Parathyroid adenoma (tissue), 2 donors: Measurements from ENCODE around the gene FAM169A.

Experiments used
- H2AFZ ChIP-seq: fragments of 300-600 bp; sonication (generic); one replicate; pipeline ENCODE4 v1.7.0; 2017; ENCODE audit warnings: antibody characterized with exemption, mild to moderate bottlenecking
- H3K27ac ChIP-seq: fragments of 300-600 bp; sonication (generic); one replicate; pipeline ENCODE4 v1.7.0; 2017
- H3K27me3 ChIP-seq: fragments of 300-600 bp; sonication (generic); one replicate; pipeline ENCODE4 v1.7.0; 2017; ENCODE audit warnings: low read length; ENCODE audit not compliant: control insufficient read depth, insufficient read depth
- H3K36me3 ChIP-seq: fragments of 300-600 bp; sonication (generic); one replicate; pipeline ENCODE4 v1.7.0; 2017; ENCODE audit warnings: low read length; ENCODE audit not compliant: control insufficient read depth, insufficient read depth
- H3K4me1 ChIP-seq: fragments of 300-600 bp; sonication (generic); one replicate; pipeline ENCODE4 v1.7.0; 2017; ENCODE audit warnings: control low read depth
- H3K4me2 ChIP-seq: fragments of 300-600 bp; sonication (generic); one replicate; pipeline ENCODE4 v1.7.0; 2017; ENCODE audit warnings: low read length
- H3K4me3 ChIP-seq: fragments of 300-600 bp; sonication (generic); one replicate; pipeline ENCODE4 v1.7.0; 2017; ENCODE audit warnings: low read depth, low read length
- H3K79me2 ChIP-seq: fragments of 300-600 bp; sonication (generic); one replicate; pipeline ENCODE4 v1.7.0; 2017; ENCODE audit warnings: control low read depth
- H3K9ac ChIP-seq: fragments of 300-600 bp; sonication (generic); one replicate; pipeline ENCODE4 v1.7.0; 2017; ENCODE audit warnings: mild to moderate bottlenecking
- H3K9me3 ChIP-seq: fragments of 300-600 bp; sonication (generic); one replicate; pipeline ENCODE4 v1.7.0; 2017; ENCODE audit warnings: low read length; ENCODE audit not compliant: control insufficient read depth
- TF ChIP-seq, protein P1 (sequence below): fragments of 300-600 bp; sonication (generic); IDR thresholded peaks from one replicate; pipeline ENCODE4 v1.7.0; 2017; ENCODE audit warnings: antibody characterized with exemption, mild to moderate bottlenecking
- donor health status: primary hyperparathyroidism.

Gene FAM169A

GRCh38 chr5:74778609-74779008, 87.6 kb downstream of the FAM169A start:
- no peaks in the 10 kb centered on the region for H3K9me3 ChIP-seq
- H3K4me2 ChIP-seq = no peak overlapping the region
- H3K79me2 ChIP-seq = no peaks in the 10 kb centered on the region
- no peak overlapping the region for H3K4me3 ChIP-seq
- H3K9ac ChIP-seq = no peak overlapping the region
- no peaks in the 10 kb centered on the region for H3K4me1 ChIP-seq
- no peak overlapping the region for H3K27ac ChIP-seq
- no peaks in the 10 kb centered on the region for H3K36me3 ChIP-seq
- H3K27me3 ChIP-seq = no peaks in the 10 kb centered on the region
- TF ChIP-seq, protein P1, sequence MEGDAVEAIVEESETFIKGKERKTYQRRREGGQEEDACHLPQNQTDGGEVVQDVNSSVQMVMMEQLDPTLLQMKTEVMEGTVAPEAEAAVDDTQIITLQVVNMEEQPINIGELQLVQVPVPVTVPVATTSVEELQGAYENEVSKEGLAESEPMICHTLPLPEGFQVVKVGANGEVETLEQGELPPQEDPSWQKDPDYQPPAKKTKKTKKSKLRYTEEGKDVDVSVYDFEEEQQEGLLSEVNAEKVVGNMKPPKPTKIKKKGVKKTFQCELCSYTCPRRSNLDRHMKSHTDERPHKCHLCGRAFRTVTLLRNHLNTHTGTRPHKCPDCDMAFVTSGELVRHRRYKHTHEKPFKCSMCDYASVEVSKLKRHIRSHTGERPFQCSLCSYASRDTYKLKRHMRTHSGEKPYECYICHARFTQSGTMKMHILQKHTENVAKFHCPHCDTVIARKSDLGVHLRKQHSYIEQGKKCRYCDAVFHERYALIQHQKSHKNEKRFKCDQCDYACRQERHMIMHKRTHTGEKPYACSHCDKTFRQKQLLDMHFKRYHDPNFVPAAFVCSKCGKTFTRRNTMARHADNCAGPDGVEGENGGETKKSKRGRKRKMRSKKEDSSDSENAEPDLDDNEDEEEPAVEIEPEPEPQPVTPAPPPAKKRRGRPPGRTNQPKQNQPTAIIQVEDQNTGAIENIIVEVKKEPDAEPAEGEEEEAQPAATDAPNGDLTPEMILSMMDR = no peak
- no peak overlapping the region for H2AFZ ChIP-seq

DNA sequence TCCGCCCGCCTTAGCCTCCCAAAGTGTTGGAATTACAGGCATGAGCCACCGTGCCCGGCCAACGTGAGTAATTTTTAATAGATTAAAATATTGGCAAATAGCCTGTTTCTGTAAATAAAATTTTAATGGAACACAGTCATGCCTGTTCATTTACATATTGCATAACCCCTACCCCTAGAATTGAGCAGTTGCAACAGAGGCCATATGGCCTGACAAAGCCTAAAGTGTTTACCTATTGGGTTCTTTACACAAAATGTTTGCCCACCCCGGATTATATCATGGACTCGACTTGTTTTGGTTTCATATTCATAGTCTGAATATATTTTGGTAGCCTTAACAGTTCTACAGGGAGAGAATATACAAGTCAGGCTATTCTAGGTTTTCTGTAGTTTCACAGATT, 93.8 kb downstream of the FAM169A start:
- TF ChIP-seq, protein P1 = no peak
- peaks cover 7% of the 10 kb centered on the region for H3K4me1 ChIP-seq
- H3K79me2 ChIP-seq = peaks cover 4% of the 10 kb centered on the region
- no peak overlapping the region for H3K4me3 ChIP-seq
- no peak overlapping the region for H3K27ac ChIP-seq
- H3K27me3 ChIP-seq = no peaks in the 10 kb centered on the region
- no peaks in the 10 kb centered on the region for H3K9me3 ChIP-seq
- no peak overlapping the region for H2AFZ ChIP-seq
- no peak overlapping the region for H3K9ac ChIP-seq
- H3K36me3 ChIP-seq = no peaks in the 10 kb centered on the region
- H3K4me2 ChIP-seq = no peak overlapping the region

DNA sequence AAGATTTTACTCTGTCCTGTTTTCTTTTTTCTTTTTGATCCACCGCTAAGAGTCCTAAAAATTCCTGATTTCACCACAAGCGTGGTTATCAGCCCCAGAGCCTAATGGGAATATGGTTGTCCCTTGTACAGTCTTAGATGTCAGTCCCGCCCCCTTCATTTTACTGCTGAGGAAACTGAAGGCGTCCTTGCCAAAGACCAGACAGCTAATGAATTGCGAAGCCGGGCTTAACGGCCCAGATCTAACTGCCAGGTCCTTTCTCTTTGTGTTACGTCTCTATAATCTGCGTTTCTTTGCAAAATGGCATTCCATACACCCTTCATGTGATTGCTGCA, 98.6 kb downstream of the FAM169A start:
- H3K4me3 ChIP-seq = peak overlapping the region; percentile 95
- peak overlapping the region; percentile 98 for H2AFZ ChIP-seq
- H3K27me3 ChIP-seq = no peaks in the 10 kb centered on the region
- peak overlapping the region; percentile 71 for H3K27ac ChIP-seq
- H3K4me1 ChIP-seq = peaks cover 16% of the 10 kb centered on the region
- no peaks in the 10 kb centered on the region for H3K36me3 ChIP-seq
- H3K79me2 ChIP-seq = peaks cover 18% of the 10 kb centered on the region
- no peaks in the 10 kb centered on the region for H3K9me3 ChIP-seq
- peak overlapping the region; percentile 82 for H3K9ac ChIP-seq
- H3K4me2 ChIP-seq = peak overlapping the region; percentile 70
- TF ChIP-seq, protein P1 = no peak

- peaks cover 16% of the 10 kb centered on the region for H3K4me1 ChIP-seq
- TF ChIP-seq, protein P1 = no peak
- no peaks in the 10 kb centered on the region for H3K9me3 ChIP-seq
- no peaks in the 10 kb centered on the region for H3K27me3 ChIP-seq
- peak within 1 kb of the TSS; percentile 95 for H3K4me3 ChIP-seq
- peak within 1 kb of the TSS; percentile 84 for H3K4me2 ChIP-seq
- no peaks in the 10 kb centered on the region for H3K36me3 ChIP-seq
- H3K79me2 ChIP-seq = peaks cover 18% of the 10 kb centered on the region
- peak within 1 kb of the TSS; percentile 71 for H3K27ac ChIP-seq
- H3K9ac ChIP-seq = peak within 1 kb of the TSS; percentile 85
- peak within 1 kb of the TSS; percentile 98 for H2AFZ ChIP-seq
Observed at GRCh38 chr5:74766849-74767578, 99.2 kb downstream of the FAM169A start, which contains the start of the genes GFM2 and NSA2. TSS of gene GFM2 (minus strand) at chr5:74767117. CDS start at chr5:74763742, 3,375 bp downstream. TSS of gene NSA2 (plus strand) at chr5:74767249. CDS start at chr5:74767361, 112 bp downstream.

GRCh38 chr5:74766418-74766848, 99.8 kb downstream of the FAM169A start:
- H3K9me3 ChIP-seq = no peaks in the 10 kb centered on the region
- no peaks in the 10 kb centered on the region for H3K36me3 ChIP-seq
- H3K4me3 ChIP-seq = peak overlapping the region; percentile 95
- peaks cover 18% of the 10 kb centered on the region for H3K79me2 ChIP-seq
- TF ChIP-seq, protein P1 = no peak
- peak overlapping the region; percentile 71 for H3K27ac ChIP-seq
- peaks cover 16% of the 10 kb centered on the region for H3K4me1 ChIP-seq
- H3K4me2 ChIP-seq = peak overlapping the region; percentile 84
- peak overlapping the region; percentile 85 for H3K9ac ChIP-seq
- peak overlapping the region; percentile 98 for H2AFZ ChIP-seq
- no peaks in the 10 kb centered on the region for H3K27me3 ChIP-seq
